Measurements from ENCODE around the gene SLC47A1. TPM values are rescaled to one million over a fixed set of nuclear protein-coding genes. Genes with fewer than 3 reads are reported as not detected.
"Not testable (repeated sequence)": the region's sequence is repeated elsewhere in the genome, so short reads cannot be mapped to it uniquely, and the experiment has no call there.

The SLC47A1 gene
- total RNA-seq, 2 donors from 2014 or later = 0.65 to 1.5 TPM

GRCh38 chr17:19574956-19575355 lies 41.3 kb downstream of the SLC47A1 start:
- Mint-ChIP-seq H3K36me3 (ENCODE audit: insufficient read depth in 2 of 2) (no peaks in the 10 kb centered on the region), H3K4me1 (ENCODE audit: low read depth) (peaks cover under 1% of the 10 kb centered on the region), H3K4me3 (no peak overlapping the region), H3K27me3 (ENCODE audit: low read depth) (peaks cover 15% of the 10 kb centered on the region), H3K27ac (no peak overlapping the region), H3K9me3 (no peaks in the 10 kb centered on the region)
- ATAC-seq (replicated peaks in 1 of 2) = no peak
- DNase-seq = no peak

- no peak for ATAC-seq (replicated peaks in 1 of 2)
- H3K4me3 Mint-ChIP-seq = no peak overlapping the region
- no peak overlapping the region for H3K27ac Mint-ChIP-seq
- H3K27me3 Mint-ChIP-seq (ENCODE audit: low read depth) = peaks cover 13% of the 10 kb centered on the region
- no peak for DNase-seq
- peaks cover 5% of the 10 kb centered on the region for H3K4me1 Mint-ChIP-seq (ENCODE audit: low read depth)
- no peaks in the 10 kb centered on the region for H3K36me3 Mint-ChIP-seq (ENCODE audit: insufficient read depth in 2 of 2)
- H3K9me3 Mint-ChIP-seq = no peaks in the 10 kb centered on the region
Observed at GRCh38 chr17:19578545-19578944, 44.9 kb downstream of the SLC47A1 start.

GRCh38 chr17:19579192-19579761 lies 45.6 kb downstream of the SLC47A1 start:
- H3K36me3 Mint-ChIP-seq (ENCODE audit: insufficient read depth in 2 of 2) = no peaks in the 10 kb centered on the region
- H3K27me3 Mint-ChIP-seq (ENCODE audit: low read depth) = peaks cover 13% of the 10 kb centered on the region
- DNase-seq = no peak
- H3K4me1 Mint-ChIP-seq (ENCODE audit: low read depth) = peaks cover 5% of the 10 kb centered on the region
- no peak for ATAC-seq (replicated peaks in 1 of 2)
- no peak overlapping the region for H3K27ac Mint-ChIP-seq
- peak overlapping the region in 1 of 2 donors; percentile 12 for H3K4me3 Mint-ChIP-seq
- no peaks in the 10 kb centered on the region for H3K9me3 Mint-ChIP-seq

GRCh38 chr17:19579867-19580565 lies 46.4 kb downstream of the SLC47A1 start:
- Mint-ChIP-seq H3K36me3 (ENCODE audit: insufficient read depth in 2 of 2) (no peaks in the 10 kb centered on the region), H3K27ac (no peak overlapping the region), H3K9me3 (no peaks in the 10 kb centered on the region), H3K27me3 (ENCODE audit: low read depth) (peaks cover 13% of the 10 kb centered on the region), H3K4me1 (ENCODE audit: low read depth) (peaks cover 5% of the 10 kb centered on the region), H3K4me3 (peak overlapping the region; percentile 57 to 74)
- ATAC-seq (replicated peaks in 1 of 2) (peak; percentile 27 to 28), DNase-seq (no peak)

- H3K4me3 Mint-ChIP-seq = peak overlapping the region in 1 of 2 donors; percentile 74
- ATAC-seq (replicated peaks in 1 of 2); H3K36me3 Mint-ChIP-seq (ENCODE audit: insufficient read depth in 2 of 2); DNase-seq; H3K27ac Mint-ChIP-seq; H3K4me1 Mint-ChIP-seq (ENCODE audit: low read depth); H3K9me3 Mint-ChIP-seq: not testable (repeated sequence)
- H3K27me3 Mint-ChIP-seq (ENCODE audit: low read depth) = peaks cover 13% of the 10 kb centered on the region
Observed at GRCh38 chr17:19580566-19580920, 46.9 kb downstream of the SLC47A1 start.

- not testable (repeated sequence) for H3K4me1 Mint-ChIP-seq (ENCODE audit: low read depth); ATAC-seq (replicated peaks in 1 of 2); H3K4me3 Mint-ChIP-seq; H3K27ac Mint-ChIP-seq; H3K9me3 Mint-ChIP-seq; H3K36me3 Mint-ChIP-seq (ENCODE audit: insufficient read depth in 2 of 2); DNase-seq
- peaks cover 13% of the 10 kb centered on the region for H3K27me3 Mint-ChIP-seq (ENCODE audit: low read depth)
Observed at GRCh38 chr17:19582152-19582551, 48.5 kb downstream of the SLC47A1 start.

- DNase-seq (no peak), ATAC-seq (replicated peaks in 1 of 2) (no peak)
- Mint-ChIP-seq H3K36me3 (ENCODE audit: insufficient read depth in 2 of 2) (no peaks in the 10 kb centered on the region), H3K27me3 (ENCODE audit: low read depth) (peaks cover 13% of the 10 kb centered on the region), H3K4me1 (ENCODE audit: low read depth) (peaks cover 5% of the 10 kb centered on the region), H3K4me3 (no peak overlapping the region), H3K27ac (no peak overlapping the region), H3K9me3 (no peaks in the 10 kb centered on the region)
Observed at GRCh38 chr17:19583871-19584270, 50.2 kb downstream of the SLC47A1 start.

- H3K27me3 Mint-ChIP-seq (ENCODE audit: low read depth) = peaks cover 9% of the 10 kb centered on the region
- ATAC-seq (replicated peaks in 1 of 2) (no peak), DNase-seq (no peak)
- H3K4me1 Mint-ChIP-seq (ENCODE audit: low read depth) = no peaks in the 10 kb centered on the region
- H3K36me3 Mint-ChIP-seq (ENCODE audit: insufficient read depth in 2 of 2) = no peaks in the 10 kb centered on the region
- no peaks in the 10 kb centered on the region for H3K9me3 Mint-ChIP-seq
- no peak overlapping the region for H3K27ac Mint-ChIP-seq
- H3K4me3 Mint-ChIP-seq = no peak overlapping the region
Observed at GRCh38 chr17:19590451-19590850, 56.8 kb downstream of the SLC47A1 start.

- ATAC-seq (replicated peaks in 1 of 2) (no peak), DNase-seq (no peak)
- Mint-ChIP-seq H3K4me3 (no peak overlapping the region), H3K36me3 (ENCODE audit: insufficient read depth in 2 of 2) (no peaks in the 10 kb centered on the region), H3K4me1 (ENCODE audit: low read depth) (no peaks in the 10 kb centered on the region), H3K9me3 (no peaks in the 10 kb centered on the region), H3K27ac (no peak overlapping the region), H3K27me3 (ENCODE audit: low read depth) (peaks cover 14% of the 10 kb centered on the region)
Observed at GRCh38 chr17:19590912-19591551, 57.4 kb downstream of the SLC47A1 start.

- Mint-ChIP-seq H3K9me3 (no peaks in the 10 kb centered on the region), H3K4me1 (ENCODE audit: low read depth) (no peaks in the 10 kb centered on the region), H3K27ac (no peak overlapping the region), H3K36me3 (ENCODE audit: insufficient read depth in 2 of 2) (no peaks in the 10 kb centered on the region), H3K4me3 (no peak overlapping the region), H3K27me3 (ENCODE audit: low read depth) (peaks cover 16% of the 10 kb centered on the region)
- no peak for DNase-seq
- no peak for ATAC-seq (replicated peaks in 1 of 2)
Observed at GRCh38 chr17:19592316-19592715, 58.7 kb downstream of the SLC47A1 start.

- no peak for ATAC-seq (replicated peaks in 1 of 2)
- no peaks in the 10 kb centered on the region for H3K36me3 Mint-ChIP-seq (ENCODE audit: insufficient read depth in 2 of 2)
Observed at GRCh38 chr17:19596869-19597268, 63.2 kb downstream of the SLC47A1 start.

GRCh38 chr17:19610311-19610710 lies 76.7 kb downstream of the SLC47A1 start:
- no peaks in the 10 kb centered on the region for H3K36me3 Mint-ChIP-seq (ENCODE audit: insufficient read depth in 2 of 2)
- no peaks in the 10 kb centered on the region for H3K9me3 Mint-ChIP-seq
- H3K4me3 Mint-ChIP-seq = no peak overlapping the region
- ATAC-seq (replicated peaks in 1 of 2) (no peak), DNase-seq (no peak)
- H3K4me1 Mint-ChIP-seq (ENCODE audit: low read depth) = peaks cover 6% of the 10 kb centered on the region
- no peaks in the 10 kb centered on the region for H3K27me3 Mint-ChIP-seq (ENCODE audit: low read depth)
- H3K27ac Mint-ChIP-seq = no peak overlapping the region

More at GRCh38 chr17:19596869-19597268, 63.2 kb downstream of the SLC47A1 start:
- Mint-ChIP-seq H3K9me3 (no peaks in the 10 kb centered on the region), H3K4me1 (ENCODE audit: low read depth) (no peaks in the 10 kb centered on the region), H3K27ac (no peak overlapping the region), H3K4me3 (no peak overlapping the region), H3K27me3 (ENCODE audit: low read depth) (peaks cover 11% of the 10 kb centered on the region)
- no peak for DNase-seq

- H3K27me3 Mint-ChIP-seq (ENCODE audit: low read depth) = no peaks in the 10 kb centered on the region
- no peak overlapping the region for H3K27ac Mint-ChIP-seq
- H3K36me3 Mint-ChIP-seq (ENCODE audit: insufficient read depth in 2 of 2) = no peaks in the 10 kb centered on the region
- no peak overlapping the region for H3K4me3 Mint-ChIP-seq
- no peak for ATAC-seq (replicated peaks in 1 of 2)
- DNase-seq = no peak
- H3K4me1 Mint-ChIP-seq (ENCODE audit: low read depth) = peaks cover 6% of the 10 kb centered on the region
- no peaks in the 10 kb centered on the region for H3K9me3 Mint-ChIP-seq
Observed at GRCh38 chr17:19610879-19611278, 77.2 kb downstream of the SLC47A1 start.
